ENCODE data around the gene LENG8. TPM values are rescaled to one million over a fixed set of nuclear protein-coding genes. Genes with fewer than 3 reads are reported as not detected.
A peak's percentile ranks its signal among the peaks of the same experiment; 100 is the strongest.

The LENG8 gene
- total and polyA plus RNA-seq, 2 of the 13 experiments (the other 11 are each of a cell fraction or from before 2014, with no cell fraction given), result 14.3 to 41.9 TPM

DNA sequence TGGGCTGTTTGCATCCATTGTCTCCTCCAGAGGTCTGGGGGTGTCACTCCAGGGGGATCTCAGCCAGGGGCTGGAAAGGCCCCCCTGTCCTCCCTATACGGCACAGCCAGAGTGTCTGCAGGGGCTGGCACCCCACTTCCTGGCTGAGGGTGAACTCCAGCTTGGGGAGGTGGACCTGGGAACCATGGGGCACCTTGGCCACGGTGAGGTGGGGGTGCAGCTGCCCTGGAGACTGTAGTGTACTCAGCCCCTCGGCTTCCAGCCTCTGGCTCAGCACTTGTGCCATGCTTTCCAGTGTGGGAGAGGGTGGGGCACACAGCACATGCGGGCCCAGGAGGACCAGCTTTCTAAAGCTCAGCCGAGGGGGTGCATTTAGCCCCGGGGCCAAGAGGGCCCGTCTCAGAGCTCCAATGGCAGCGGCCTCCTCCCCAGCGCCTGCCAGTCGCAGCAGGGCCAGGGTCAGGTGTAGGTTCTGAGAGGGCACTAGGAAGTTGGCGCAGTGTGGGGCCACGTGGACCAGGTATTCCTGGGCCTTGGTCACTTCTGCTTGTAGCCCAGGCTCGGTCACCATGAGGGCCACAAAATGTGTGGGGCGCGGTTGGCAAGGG, 13.2 kb downstream of the LENG8 start (continued):
- TF ChIP-seq, protein P1, sequence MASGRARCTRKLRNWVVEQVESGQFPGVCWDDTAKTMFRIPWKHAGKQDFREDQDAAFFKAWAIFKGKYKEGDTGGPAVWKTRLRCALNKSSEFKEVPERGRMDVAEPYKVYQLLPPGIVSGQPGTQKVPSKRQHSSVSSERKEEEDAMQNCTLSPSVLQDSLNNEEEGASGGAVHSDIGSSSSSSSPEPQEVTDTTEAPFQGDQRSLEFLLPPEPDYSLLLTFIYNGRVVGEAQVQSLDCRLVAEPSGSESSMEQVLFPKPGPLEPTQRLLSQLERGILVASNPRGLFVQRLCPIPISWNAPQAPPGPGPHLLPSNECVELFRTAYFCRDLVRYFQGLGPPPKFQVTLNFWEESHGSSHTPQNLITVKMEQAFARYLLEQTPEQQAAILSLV (CRISPR knock-in tag; IDR thresholded peaks at IDR 0.05; ENCODE audit: borderline replicate concordance), result no peak
- TF ChIP-seq HMGA1 (CRISPR knock-in tag; conservative IDR thresholded peaks at IDR 0.05), result no peak
- peak; percentile 26 for TF ChIP-seq TAF15 (IDR thresholded peaks at IDR 0.05; ENCODE audit: low read depth, low read length, poor library complexity, severe bottlenecking)
- TF ChIP-seq ARNT2 (CRISPR knock-in tag; IDR thresholded peaks at IDR 0.05; ENCODE audit: low read depth), result peak; percentile 9; the same call in 1 of the 2 replicates
- TF ChIP-seq TP53 (CRISPR knock-in tag; conservative IDR thresholded peaks at IDR 0.05), result no peak
- TF ChIP-seq ZNF12 (CRISPR knock-in tag; IDR thresholded peaks at IDR 0.05), result no peak
- peak; percentile 81 for TF ChIP-seq ZC3H13 (CRISPR knock-in tag; IDR thresholded peaks at IDR 0.05)
- peak; percentile 94 for TF ChIP-seq RBM22 (optimal IDR thresholded peaks at IDR 0.05; ENCODE audit: low read length)

DNA sequence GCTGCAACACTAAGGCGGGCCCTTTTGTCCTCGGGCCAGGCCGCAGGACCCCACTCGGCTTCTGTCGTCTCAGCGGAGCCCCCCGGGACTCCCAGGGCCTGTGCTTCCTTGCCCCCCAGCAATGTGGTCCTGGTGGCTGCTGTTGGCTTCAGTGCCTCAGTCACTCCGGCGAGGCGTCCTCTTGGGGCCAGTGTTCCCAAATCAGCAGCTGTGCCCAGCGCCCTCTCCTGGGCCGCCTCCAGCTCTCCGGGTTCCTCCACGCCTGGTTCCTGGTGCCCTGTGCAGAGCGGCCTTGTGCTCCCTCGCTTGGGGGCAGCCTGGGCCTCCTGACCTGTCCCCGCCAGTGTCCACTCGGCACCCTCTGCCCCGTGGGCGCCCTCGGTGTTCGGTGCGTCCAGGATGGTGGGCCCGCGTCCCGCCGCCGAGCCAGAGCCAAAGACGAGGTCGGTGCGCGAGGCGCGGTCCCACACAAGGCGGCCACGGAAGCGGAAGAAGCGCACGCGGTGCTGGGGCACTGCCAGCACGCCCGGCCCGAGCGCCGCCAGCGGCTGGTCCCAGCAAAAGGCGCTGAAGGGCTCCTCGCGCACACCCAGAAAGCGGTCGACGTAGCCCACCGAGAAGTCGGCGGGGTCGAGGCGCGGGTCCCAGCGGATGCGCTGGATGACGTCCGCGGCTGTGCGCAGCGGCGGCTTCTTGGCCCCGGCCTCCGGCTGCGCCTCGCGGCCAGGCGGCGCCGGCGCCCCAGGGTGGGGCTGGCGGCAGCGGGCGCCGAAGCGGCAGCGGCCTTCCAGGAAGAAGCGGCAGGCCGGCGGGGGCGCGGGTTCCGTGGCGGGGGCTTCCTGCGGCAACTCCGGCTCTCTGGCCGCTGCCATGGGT, 13.9 kb downstream of the LENG8 start:
- H3K36me3 ChIP-seq (replicated peaks in 1 of 2; ENCODE audit: control insufficient read depth in 1 of 2, insufficient read depth in 2 of 2, low read length in 2 of 2), result peaks cover 15 to 28% of the 10 kb centered on the region in 2 experiments
- no peaks in the 10 kb centered on the region for H3K9me3 ChIP-seq (ENCODE audit: low read length)
- no peaks in the 10 kb centered on the region for H3K27me3 ChIP-seq (ENCODE audit: control insufficient read depth in 1 of 2, insufficient read depth in 2 of 2, low read length in 2 of 2)
- no CpG with 5 or more reads among the region's 91 CpGs for WGBS (ENCODE audit: low lambda C conversion rate)
- peaks cover 10% of the 10 kb centered on the region; the same call in 1 of the 2 replicates for H4K20me1 ChIP-seq (ENCODE audit: insufficient read depth, low read length)
- intact Hi-C loops (cut with micrococcal nuclease; ENCODE audit: unreplicated experiment), result loop anchor here (2.0 kb wide), 1 partner anchor 14 kb away; the partner anchor contains the start of gene LENG8
- peak overlapping the region; percentile 91 for H3K9ac ChIP-seq (ENCODE audit: insufficient read depth, low read depth, low read length)
- peaks cover 21% of the 10 kb centered on the region for H3K4me1 ChIP-seq (ENCODE audit: insufficient read depth, low read length)
- ChIA-PET POLR2A (interaction anchor here (0.6 to 3.5 kb wide), 11 partner anchors 9 to 326 kb away, joined by 3 to 67 read pairs (median 7); partner anchors contain the start of genes CDC42EP5, CNOT3, LENG8 and MBOAT7), CTCF (ENCODE audit: low intra/inter-chr PET ratio, low total read pairs) (no interaction called here)
- no peak overlapping the region for H2AFZ ChIP-seq (ENCODE audit: low read length)
- peak overlapping the region; percentile 61 to 80 (median 77) for H3K4me3 ChIP-seq (replicated peaks in 1 of 3; ENCODE audit: insufficient read depth in 1 of 3, low read depth in 2 of 3, low read length in 3 of 3)
- DNase-seq (ENCODE audit: low spot score), result peak; percentile 54
- ATAC-seq, result peak; percentile 36
- peaks cover 12% of the 10 kb centered on the region for H3K79me2 ChIP-seq (ENCODE audit: insufficient read depth, low read length)
- no peak for FAIRE-seq
- BruUV-seq (replicated peaks), result no TSS peak
- in situ Hi-C loops (cut with HindIII; ENCODE audit: extremely low pct_ligation_motif_present, low pct_unique_long_range_greater_than_20kb), result no loop called here
- peak overlapping the region; percentile 94 for H3K4me2 ChIP-seq (ENCODE audit: low read depth, low read length)
- H3K27ac ChIP-seq (ENCODE audit: extremely low read length, insufficient read depth, low read length), result peak overlapping the region; percentile 96
- TF ChIP-seq ETV6 (CRISPR knock-in tag; conservative IDR thresholded peaks at IDR 0.05) (no peak), ZNF788 (CRISPR knock-in tag; IDR thresholded peaks at IDR 0.05; ENCODE audit: borderline replicate concordance) (peak; percentile 77), ZNF530 (CRISPR knock-in tag; IDR thresholded peaks at IDR 0.05; ENCODE audit: low read depth) (peak; percentile 45; the same call in 1 of the 2 replicates), ISL2 (CRISPR knock-in tag; IDR thresholded peaks at IDR 0.05) (0 out of 2 replicates have a peak, but pooled peaks have one; percentile 50), NCOA1 (CRISPR knock-in tag; IDR thresholded peaks at IDR 0.05) (peak; percentile 87), REPIN1 (CRISPR knock-in tag; IDR thresholded peaks at IDR 0.05; ENCODE audit: borderline replicate concordance, low read depth) (peak; percentile 20; the same call in 1 of the 2 replicates), SOX6 (IDR thresholded peaks at IDR 0.05) (no peak), SOX6 (CRISPR knock-in tag; IDR thresholded peaks at IDR 0.05) (peak; percentile 30; the same call in 1 of the 2 replicates), ZNF10 (CRISPR knock-in tag; IDR thresholded peaks at IDR 0.05; ENCODE audit: borderline replicate concordance, low read depth) (no peak)
- TF ChIP-seq, protein P2, sequence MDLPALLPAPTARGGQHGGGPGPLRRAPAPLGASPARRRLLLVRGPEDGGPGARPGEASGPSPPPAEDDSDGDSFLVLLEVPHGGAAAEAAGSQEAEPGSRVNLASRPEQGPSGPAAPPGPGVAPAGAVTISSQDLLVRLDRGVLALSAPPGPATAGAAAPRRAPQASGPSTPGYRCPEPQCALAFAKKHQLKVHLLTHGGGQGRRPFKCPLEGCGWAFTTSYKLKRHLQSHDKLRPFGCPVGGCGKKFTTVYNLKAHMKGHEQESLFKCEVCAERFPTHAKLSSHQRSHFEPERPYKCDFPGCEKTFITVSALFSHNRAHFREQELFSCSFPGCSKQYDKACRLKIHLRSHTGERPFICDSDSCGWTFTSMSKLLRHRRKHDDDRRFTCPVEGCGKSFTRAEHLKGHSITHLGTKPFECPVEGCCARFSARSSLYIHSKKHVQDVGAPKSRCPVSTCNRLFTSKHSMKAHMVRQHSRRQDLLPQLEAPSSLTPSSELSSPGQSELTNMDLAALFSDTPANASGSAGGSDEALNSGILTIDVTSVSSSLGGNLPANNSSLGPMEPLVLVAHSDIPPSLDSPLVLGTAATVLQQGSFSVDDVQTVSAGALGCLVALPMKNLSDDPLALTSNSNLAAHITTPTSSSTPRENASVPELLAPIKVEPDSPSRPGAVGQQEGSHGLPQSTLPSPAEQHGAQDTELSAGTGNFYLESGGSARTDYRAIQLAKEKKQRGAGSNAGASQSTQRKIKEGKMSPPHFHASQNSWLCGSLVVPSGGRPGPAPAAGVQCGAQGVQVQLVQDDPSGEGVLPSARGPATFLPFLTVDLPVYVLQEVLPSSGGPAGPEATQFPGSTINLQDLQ (CRISPR knock-in tag; IDR thresholded peaks at IDR 0.05), result 0 out of 2 replicates have a peak, but pooled peaks have one; percentile 75

All from HepG2 (cell line).